Measurements from ENCODE around the gene PLEK. TPM values are rescaled to one million over a fixed set of nuclear protein-coding genes. Genes with fewer than 3 reads are reported as not detected.

Gene PLEK
- total RNA-seq, 1 donor from 2014 or later = not detected

- DNase-seq (ENCODE audit: low read depth) (no peak), FAIRE-seq (no peak)
- no peak overlapping the region for H3K27ac Mint-ChIP-seq (ENCODE audit: unreplicated experiment)
- H3K4me3 ChIP-seq (ENCODE audit: insufficient read depth, low read depth, low read length) = no peak overlapping the region
- H3K27ac ChIP-seq (ENCODE audit: low read depth, low read length) = no peak overlapping the region
- no peaks in the 10 kb centered on the region for H3K79me2 ChIP-seq (ENCODE audit: insufficient read depth, low read length)
- no peaks in the 10 kb centered on the region for H3K4me1 ChIP-seq (ENCODE audit: insufficient read depth, low read length)
- no peak for TF ChIP-seq CTCF (IDR thresholded peaks at IDR 0.05; ENCODE audit: insufficient read depth, low read depth, low read length)
- no peak for TF ChIP-seq EZH2 (IDR thresholded peaks at IDR 0.05; ENCODE audit: insufficient read depth, low read length)
- H3K9me3 Mint-ChIP-seq (ENCODE audit: unreplicated experiment) = peaks cover 4% of the 10 kb centered on the region
- no peak overlapping the region for H3K9ac ChIP-seq (ENCODE audit: low read length)
- H3K27me3 ChIP-seq (ENCODE audit: insufficient read depth, low read length) = peaks cover 6% of the 10 kb centered on the region
- H3K4me3 Mint-ChIP-seq (ENCODE audit: unreplicated experiment) = no peak overlapping the region
- peaks cover 7% of the 10 kb centered on the region for H3K27me3 Mint-ChIP-seq (ENCODE audit: low read depth, unreplicated experiment)
- no peaks in the 10 kb centered on the region for H3K9me3 ChIP-seq (ENCODE audit: insufficient read depth, low read depth, low read length)
- H2AFZ ChIP-seq (ENCODE audit: low read depth, low read length) = no peak overlapping the region
- no peaks in the 10 kb centered on the region for H4K20me1 ChIP-seq (ENCODE audit: insufficient read depth, low read length)
- H3K4me2 ChIP-seq (ENCODE audit: low read length) = no peak overlapping the region
- peaks cover 2% of the 10 kb centered on the region for H3K36me3 Mint-ChIP-seq (ENCODE audit: low read depth, unreplicated experiment)
- no peaks in the 10 kb centered on the region for H3K4me1 Mint-ChIP-seq (ENCODE audit: low read depth, unreplicated experiment)
- no peaks in the 10 kb centered on the region for H3K36me3 ChIP-seq (ENCODE audit: insufficient read depth, low read length)
These were observed 63.7 kb downstream of the PLEK start for GRCh38 chr2:68428746-68429145.

- DNase-seq (ENCODE audit: low read depth) (no peak), FAIRE-seq (no peak)
- TF ChIP-seq CTCF (IDR thresholded peaks at IDR 0.05; ENCODE audit: insufficient read depth, low read depth, low read length) = no peak
- no peak for TF ChIP-seq EZH2 (IDR thresholded peaks at IDR 0.05; ENCODE audit: insufficient read depth, low read length)
- no peaks in the 10 kb centered on the region for H3K9me3 ChIP-seq (ENCODE audit: insufficient read depth, low read depth, low read length)
- H3K4me3 Mint-ChIP-seq (ENCODE audit: unreplicated experiment) = no peak overlapping the region
- peaks cover 4% of the 10 kb centered on the region for H3K9me3 Mint-ChIP-seq (ENCODE audit: unreplicated experiment)
- no peak overlapping the region for H3K9ac ChIP-seq (ENCODE audit: low read length)
- H3K4me1 Mint-ChIP-seq (ENCODE audit: low read depth, unreplicated experiment) = no peaks in the 10 kb centered on the region
- H3K36me3 ChIP-seq (ENCODE audit: insufficient read depth, low read length) = no peaks in the 10 kb centered on the region
- no peak overlapping the region for H3K4me3 ChIP-seq (ENCODE audit: insufficient read depth, low read depth, low read length)
- H4K20me1 ChIP-seq (ENCODE audit: insufficient read depth, low read length) = no peaks in the 10 kb centered on the region
- peaks cover 6% of the 10 kb centered on the region for H3K27me3 ChIP-seq (ENCODE audit: insufficient read depth, low read length)
- peaks cover 2% of the 10 kb centered on the region for H3K36me3 Mint-ChIP-seq (ENCODE audit: low read depth, unreplicated experiment)
- peaks cover 7% of the 10 kb centered on the region for H3K27me3 Mint-ChIP-seq (ENCODE audit: low read depth, unreplicated experiment)
- no peak overlapping the region for H2AFZ ChIP-seq (ENCODE audit: low read depth, low read length)
- H3K27ac ChIP-seq (ENCODE audit: low read depth, low read length) = no peak overlapping the region
- H3K4me2 ChIP-seq (ENCODE audit: low read length) = no peak overlapping the region
- no peak overlapping the region for H3K27ac Mint-ChIP-seq (ENCODE audit: unreplicated experiment)
- H3K79me2 ChIP-seq (ENCODE audit: insufficient read depth, low read length) = no peaks in the 10 kb centered on the region
- H3K4me1 ChIP-seq (ENCODE audit: insufficient read depth, low read length) = no peaks in the 10 kb centered on the region
These were observed 64.3 kb downstream of the PLEK start for GRCh38 chr2:68429311-68429826.

GRCh38 chr2:68431316-68431972, 66.4 kb downstream of the PLEK start:
- H2AFZ ChIP-seq (ENCODE audit: low read depth, low read length) = no peak overlapping the region
- H3K27ac ChIP-seq (ENCODE audit: low read depth, low read length) = no peak overlapping the region
- H3K9me3 Mint-ChIP-seq (ENCODE audit: unreplicated experiment) = peaks cover 4% of the 10 kb centered on the region
- DNase-seq (ENCODE audit: low read depth) (no peak), FAIRE-seq (no peak)
- no peaks in the 10 kb centered on the region for H3K36me3 ChIP-seq (ENCODE audit: insufficient read depth, low read length)
- H3K4me2 ChIP-seq (ENCODE audit: low read length) = no peak overlapping the region
- TF ChIP-seq EZH2 (IDR thresholded peaks at IDR 0.05; ENCODE audit: insufficient read depth, low read length) = no peak
- no peak for TF ChIP-seq CTCF (IDR thresholded peaks at IDR 0.05; ENCODE audit: insufficient read depth, low read depth, low read length)
- H3K79me2 ChIP-seq (ENCODE audit: insufficient read depth, low read length) = no peaks in the 10 kb centered on the region
- no peaks in the 10 kb centered on the region for H3K9me3 ChIP-seq (ENCODE audit: insufficient read depth, low read depth, low read length)
- no peaks in the 10 kb centered on the region for H4K20me1 ChIP-seq (ENCODE audit: insufficient read depth, low read length)
- no peak overlapping the region for H3K27ac Mint-ChIP-seq (ENCODE audit: unreplicated experiment)
- H3K36me3 Mint-ChIP-seq (ENCODE audit: low read depth, unreplicated experiment) = peaks cover 2% of the 10 kb centered on the region
- H3K4me3 Mint-ChIP-seq (ENCODE audit: unreplicated experiment) = no peak overlapping the region
- no peak overlapping the region for H3K9ac ChIP-seq (ENCODE audit: low read length)
- H3K4me3 ChIP-seq (ENCODE audit: insufficient read depth, low read depth, low read length) = no peak overlapping the region
- H3K4me1 Mint-ChIP-seq (ENCODE audit: low read depth, unreplicated experiment) = peaks cover 7% of the 10 kb centered on the region
- H3K27me3 Mint-ChIP-seq (ENCODE audit: low read depth, unreplicated experiment) = peaks cover 7% of the 10 kb centered on the region
- no peaks in the 10 kb centered on the region for H3K4me1 ChIP-seq (ENCODE audit: insufficient read depth, low read length)
- peaks cover 2% of the 10 kb centered on the region for H3K27me3 ChIP-seq (ENCODE audit: insufficient read depth, low read length)
